Measurements from ENCODE around the gene CENPF.

- no peak for TF ChIP-seq CTCF (IDR thresholded peaks at IDR 0.05; ENCODE audit: poor library complexity, severe bottlenecking)
- no peak for TF ChIP-seq EP300 (conservative IDR thresholded peaks at IDR 0.05; ENCODE audit: poor library complexity, severe bottlenecking)
- TF ChIP-seq POLR2AphosphoS5 (IDR thresholded peaks at IDR 0.05) = no peak
Observed at GRCh38 chr1:214588963-214589597, 13.9 kb upstream of the CENPF start.

Data from neural cell (in vitro differentiated cells).